HepG2 (cell line): ENCODE data around the gene FANCG. TPM values are rescaled to one million over a fixed set of nuclear protein-coding genes. Genes with fewer than 3 reads are reported as not detected.

Experiments
- ARID4A ChIP-seq: sonication (generic); formaldehyde crosslinking; IDR thresholded peaks from 2 replicates; pipeline ENCODE4 v1.5.0; 2020; ENCODE audit warnings: mild to moderate bottlenecking, missing genetic modification reagents, borderline replicate concordance
- DMAP1 ChIP-seq: IDR thresholded peaks from 2 replicates; pipeline ENCODE4 v1.6.1; 2016
- IKZF5 ChIP-seq: IDR thresholded peaks from 2 replicates; pipeline ENCODE4 v1.6.1; 2018; ENCODE audit warnings: missing genetic modification reagents, mild to moderate bottlenecking, missing compliant biosample characterization
- NFE2L1 ChIP-seq: sonication (generic); formaldehyde crosslinking; IDR thresholded peaks from 2 replicates; pipeline ENCODE4 v1.4.0; 2020; ENCODE audit warnings: missing genetic modification reagents, mild to moderate bottlenecking, borderline replicate concordance
- PRDM15 ChIP-seq: sonication (generic); formaldehyde crosslinking; IDR thresholded peaks from 2 replicates; pipeline ENCODE4 v1.4.0; 2020; ENCODE audit warnings: missing genetic modification reagents
- SALL1 ChIP-seq: sonication (generic); formaldehyde crosslinking; IDR thresholded peaks from 2 replicates; pipeline ENCODE4 v1.8.0; 2022; ENCODE audit warnings: mild to moderate bottlenecking, missing genetic modification reagents
- SAP130 ChIP-seq: IDR thresholded peaks from 2 replicates; pipeline ENCODE4 v1.6.1; 2016; ENCODE audit warnings: low read depth
- YEATS4 ChIP-seq: sonication (generic); formaldehyde crosslinking; IDR thresholded peaks from 2 replicates; pipeline ENCODE4 v1.4.0; 2020; ENCODE audit warnings: missing genetic modification reagents, borderline replicate concordance
- ZNF143 ChIP-seq: sonication (generic); formaldehyde crosslinking; IDR thresholded peaks from 2 replicates; pipeline ENCODE4 v1.4.0; 2020; ENCODE audit warnings: missing genetic modification reagents
- ZNF414 ChIP-seq: sonication (generic); formaldehyde crosslinking; IDR thresholded peaks from 2 replicates; pipeline ENCODE4 v1.5.0; 2020; ENCODE audit warnings: missing genetic modification reagents
- ZNF687 ChIP-seq: sonication (generic); formaldehyde crosslinking; IDR thresholded peaks from 2 replicates; pipeline ENCODE4 v1.5.1; 2020; ENCODE audit warnings: mild to moderate bottlenecking, missing genetic modification reagents, moderate library complexity
- ZNF691 ChIP-seq: sonication (generic); formaldehyde crosslinking; IDR thresholded peaks from 2 replicates; pipeline ENCODE4 v1.4.0; 2020; ENCODE audit warnings: missing genetic modification reagents, low read depth, mild to moderate bottlenecking, borderline replicate concordance
- polyA plus RNA-seq, 8 experiments: library from polyadenylated mRNA; depleted of rRNA in 3 of 8; stranded (reverse) in 7 of 8; unstranded in 1 of 8; fragments of >200 nt; fragmentation: Illumina TruSeq in 4 of 8; extraction: Trizol in 4 of 8; gene quantifications; 2 replicates each; pipeline versions ENCODE4 v1.2.1 to v1.2.3, GENCODE V29; 2011 to 2016; ENCODE audit warnings: low read depth in 4 of 8, missing spikeins in 1 of 8, mixed read lengths in 1 of 8; ENCODE audit not compliant: insufficient read depth in 1 of 8
- total RNA-seq, 5 experiments: library from RNA; depleted of rRNA; stranded (reverse); fragments of >200 nt; fragmentation: Illumina TruSeq; extraction: Trizol; gene quantifications; 2 replicates each; pipeline ENCODE4 v1.2.3, GENCODE V29; 2016; ENCODE audit warnings: low read depth in 1 of 5

Gene FANCG
- total and polyA plus RNA-seq, 2 of the 13 experiments (the other 11 are each of a cell fraction or from before 2014, with no cell fraction given): 14.4 to 45.1 TPM

- TF ChIP-seq ZNF687: peak; percentile 28; the same call in 1 of the 2 replicates
- TF ChIP-seq YEATS4: 0 out of 2 replicates have a peak, but pooled peaks have one; percentile 12
- TF ChIP-seq ZNF414 (CRISPR knock-in tag): peak; percentile 74
- TF ChIP-seq PRDM15 (CRISPR knock-in tag): no peak
- 0 out of 2 replicates have a peak, but pooled peaks have one; percentile 24 for TF ChIP-seq ZNF691 (CRISPR knock-in tag)
- peak; percentile 42; the same call in 1 of the 2 replicates for TF ChIP-seq ARID4A (CRISPR knock-in tag)
- no peak for TF ChIP-seq NFE2L1
- TF ChIP-seq SALL1 (CRISPR knock-in tag): 0 out of 2 replicates have a peak, but pooled peaks have one; percentile 9
- TF ChIP-seq DMAP1: no peak
- peak; percentile 54 for TF ChIP-seq SAP130
- 0 out of 2 replicates have a peak, but pooled peaks have one; percentile 40 for TF ChIP-seq IKZF5
- TF ChIP-seq ZNF143 (CRISPR knock-in tag): no peak
Measured at GRCh38 chr9:35114840-35115628, 35.3 kb upstream of the FANCG start (continued).
